NCI-H2196 treated with DMSO at 0.1 percent for 48 hours (cell line): ENCODE results near the gene SPCS2.
A peak's percentile ranks its signal among the peaks of the same experiment; 100 is the strongest.
"Not testable (repeated sequence)": the region's sequence is repeated elsewhere in the genome, so short reads cannot be mapped to it uniquely, and the experiment has no call there.

Experiments used
- DNase-seq: peaks from one replicate; lab custom pipeline; 2025; ENCODE audit not compliant: unreplicated experiment; lab: John Stamatoyannopoulos, UW

The SPCS2 gene

GRCh38 chr11:74949753-74950137 is 679 bp downstream of the SPCS2 start:
- no peak for DNase-seq

GRCh38 chr11:74950374-74950969 is 1.4 kb downstream of the SPCS2 start:
- DNase-seq: no peak

GRCh38 chr11:74951226-74951625 is 2.2 kb downstream of the SPCS2 start:
- no peak for DNase-seq

- no peak for DNase-seq
These were observed 3.7 kb downstream of the SPCS2 start for GRCh38 chr11:74952752-74953151.

- DNase-seq: no peak
These were observed 4.4 kb downstream of the SPCS2 start for GRCh38 chr11:74953451-74953850.

- DNase-seq: no peak
These were observed 5.1 kb downstream of the SPCS2 start for GRCh38 chr11:74954199-74954598.

- DNase-seq: no peak
These were observed 7.4 kb downstream of the SPCS2 start for GRCh38 chr11:74956397-74957015.

- no peak for DNase-seq
These were observed 9.0 kb downstream of the SPCS2 start for GRCh38 chr11:74957937-74958629.

- not testable (repeated sequence) for DNase-seq
These were observed 11.1 kb downstream of the SPCS2 start for GRCh38 chr11:74960128-74960527.

- no peak for DNase-seq
These were observed 17.6 kb downstream of the SPCS2 start for GRCh38 chr11:74966651-74967050.

GRCh38 chr11:74970852-74971395 is 21.9 kb downstream of the SPCS2 start:
- DNase-seq: no peak

GRCh38 chr11:74971424-74971823 is 22.4 kb downstream of the SPCS2 start:
- DNase-seq: no peak

- no peak for DNase-seq
These were observed 29.0 kb downstream of the SPCS2 start for GRCh38 chr11:74978041-74978440.

GRCh38 chr11:74980634-74981033 is 31.6 kb downstream of the SPCS2 start:
- no peak for DNase-seq

GRCh38 chr11:74981888-74982287 is 32.8 kb downstream of the SPCS2 start:
- no peak for DNase-seq

GRCh38 chr11:74984070-74984469 is 35.0 kb downstream of the SPCS2 start:
- no peak for DNase-seq

GRCh38 chr11:74984730-74985129 is 35.7 kb downstream of the SPCS2 start:
- DNase-seq: no peak

GRCh38 chr11:74988541-74989259 is 39.6 kb downstream of the SPCS2 start, which contains the start of gene NEU3:
Gene NEU3, plus strand, starts transcription at chr11:74988933. Its CDS starts 128 bp downstream, at chr11:74989061.
- peak; percentile 72 for DNase-seq

- DNase-seq: no peak
These were observed 40.2 kb downstream of the SPCS2 start for GRCh38 chr11:74989260-74989638.

GRCh38 chr11:74990150-74990549 is 41.1 kb downstream of the SPCS2 start:
- DNase-seq: not testable (repeated sequence)

GRCh38 chr11:74990941-74991340 is 41.9 kb downstream of the SPCS2 start:
- DNase-seq: no peak
